HL-60/S4 treated with phorbol 12-myristate 13-acetate at 8.2 ng/mL for 4 days and 3 days (cell line): ENCODE data around the gene UVRAG.

ENCODE experiments used
- in situ Hi-C: fragments of 300-500 bp; cut with MboI; formaldehyde crosslinking; loops from 2 replicates; pipeline ENCODE4 v1.15.0; 2022; ENCODE audit warnings: low sequenced_read_pairs

Gene UVRAG

DNA sequence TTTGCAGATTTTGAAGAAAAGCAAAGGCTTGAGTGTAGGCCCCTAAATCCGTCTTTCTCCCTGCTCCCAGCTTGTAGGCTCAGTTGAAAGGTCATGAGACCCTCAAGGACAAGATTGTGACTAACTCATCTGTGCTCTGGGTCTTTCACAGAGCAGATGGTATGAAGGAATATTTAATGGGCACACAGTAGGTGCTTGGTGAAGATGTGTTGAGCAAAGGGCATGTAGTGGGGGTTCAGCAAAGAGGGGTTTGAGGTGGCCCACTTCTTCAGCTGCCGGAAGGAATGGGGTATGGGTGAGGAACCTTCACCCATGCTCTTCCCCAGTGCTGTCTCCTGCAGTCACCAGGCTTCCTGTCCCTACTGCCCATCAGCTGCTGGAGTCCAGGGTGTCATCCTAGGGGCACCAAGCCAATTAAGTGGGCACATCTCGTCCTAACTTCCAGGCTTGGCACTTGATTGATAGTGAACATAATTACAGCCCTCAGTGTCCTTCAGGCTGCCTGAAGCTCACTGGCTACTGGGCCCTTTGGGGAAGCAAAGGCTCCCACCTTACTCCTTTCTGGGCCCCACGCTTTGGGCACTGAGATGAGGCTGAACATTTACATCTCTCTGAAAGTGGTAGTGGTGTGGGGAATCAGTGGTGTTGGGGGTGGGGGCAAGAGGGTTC is 31.5 kb upstream of the UVRAG start:
- in situ Hi-C loops, result no loop called here

DNA sequence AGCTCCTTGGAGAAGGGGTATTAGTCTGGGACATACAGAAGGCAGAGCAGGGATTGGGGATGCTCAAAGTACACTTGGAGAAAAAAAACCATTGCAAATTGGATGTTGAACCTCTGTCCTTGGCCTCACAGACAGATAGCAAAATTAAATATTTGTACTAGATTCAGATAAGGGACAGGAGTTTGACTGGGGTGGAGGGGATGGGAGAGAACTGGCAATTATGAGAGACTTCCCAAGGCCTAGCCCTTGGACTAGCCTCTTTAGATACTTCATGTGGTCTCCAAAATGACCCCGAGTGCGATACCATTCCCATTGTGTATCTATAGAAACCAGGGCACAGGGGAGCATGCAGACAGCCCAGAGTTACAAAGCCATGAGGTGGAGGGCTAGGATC is 30.9 kb upstream of the UVRAG start:
- in situ Hi-C loops, result no loop called here

DNA sequence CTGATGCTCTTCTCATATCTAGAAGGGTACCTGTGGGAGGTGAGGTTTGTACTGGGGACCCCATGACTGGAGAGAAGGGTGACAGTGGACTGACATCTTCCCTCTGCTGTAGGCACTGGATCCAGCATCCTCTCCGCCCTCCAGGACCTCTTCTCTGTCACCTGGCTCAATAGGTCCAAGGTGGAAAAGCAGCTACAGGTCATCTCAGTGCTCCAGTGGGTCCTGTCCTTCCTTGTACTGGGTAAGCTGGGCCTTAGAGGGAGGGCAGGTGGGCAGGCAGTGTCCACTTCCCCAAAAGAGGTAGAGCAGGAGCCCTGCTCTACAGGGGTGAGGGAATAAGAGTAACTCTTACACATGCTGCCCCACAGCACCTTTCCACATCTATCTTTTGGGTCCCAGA is 30.5 kb upstream of the UVRAG start:
- in situ Hi-C loops, result no loop called here

DNA sequence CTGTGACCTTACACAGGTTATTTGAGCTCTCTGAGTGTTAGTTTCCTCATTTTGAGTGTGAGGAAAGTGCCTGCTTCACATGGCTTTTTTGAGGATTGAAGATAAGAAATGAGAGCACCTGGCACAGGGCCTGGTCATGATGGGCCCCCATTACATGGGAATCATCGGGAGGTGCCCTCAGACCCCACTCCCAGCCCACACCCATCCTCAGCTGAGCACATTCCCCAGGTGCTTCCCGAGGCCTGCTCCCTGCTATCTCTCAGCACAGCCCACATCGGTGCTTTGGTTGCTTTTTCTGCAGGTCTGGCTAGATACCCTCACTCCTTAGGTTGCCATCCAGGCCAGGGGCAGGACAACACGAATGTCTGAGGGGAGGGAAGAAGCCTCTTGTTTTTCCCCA is 29.8 kb upstream of the UVRAG start:
- in situ Hi-C loops, result no loop called here

DNA sequence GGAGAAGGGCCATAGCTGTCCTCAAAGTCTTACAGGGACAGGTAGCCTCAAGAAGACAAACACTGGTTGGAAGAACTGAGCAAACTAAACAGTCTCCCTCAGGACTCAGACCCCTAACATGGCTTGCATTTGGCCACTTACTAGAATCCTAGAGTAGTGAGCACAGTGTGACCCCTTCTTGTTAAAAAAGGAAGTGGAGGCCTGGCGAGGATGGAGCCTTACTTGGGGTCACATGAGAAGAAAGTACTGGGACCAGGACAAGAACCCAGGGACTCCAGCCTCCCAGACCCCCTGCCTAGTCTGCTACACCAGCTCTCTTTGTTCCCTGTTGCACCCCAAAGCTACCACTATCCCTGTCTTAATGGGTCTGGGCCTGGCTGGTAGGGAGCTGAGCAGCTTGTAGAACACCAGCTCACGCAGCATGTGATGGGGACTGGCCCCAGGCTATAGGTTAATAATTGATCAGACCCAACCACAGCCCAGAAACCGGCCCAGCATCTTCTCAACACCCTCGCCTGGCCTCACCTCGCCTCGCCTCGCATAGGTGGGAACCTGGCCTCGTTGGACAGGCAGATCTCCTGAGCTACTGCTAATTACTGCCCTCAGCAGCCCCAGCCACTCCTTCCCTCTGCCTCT is 28.8 kb upstream of the UVRAG start:
- in situ Hi-C loops, result no loop called here

DNA sequence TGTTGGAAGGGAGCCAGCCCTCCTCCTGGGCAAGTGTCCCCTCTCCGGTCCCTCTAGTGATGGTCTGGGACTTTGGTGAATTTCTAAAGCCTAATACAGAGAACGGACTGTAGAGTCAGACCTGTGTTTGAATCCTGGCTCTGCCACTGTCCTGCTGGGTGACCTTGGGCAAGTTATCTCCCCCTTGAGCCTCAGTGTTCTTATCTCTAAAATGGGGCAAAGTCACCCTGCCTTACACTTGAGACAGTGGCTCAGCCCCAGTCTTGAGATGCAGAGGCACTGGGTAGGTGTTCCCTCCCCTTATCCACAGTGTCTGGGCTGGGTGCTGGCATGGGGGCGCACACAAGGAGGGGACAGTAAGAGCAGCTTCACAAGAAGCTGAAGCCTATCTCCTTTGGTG is 25.5 kb upstream of the UVRAG start:
- in situ Hi-C loops, result no loop called here

DNA sequence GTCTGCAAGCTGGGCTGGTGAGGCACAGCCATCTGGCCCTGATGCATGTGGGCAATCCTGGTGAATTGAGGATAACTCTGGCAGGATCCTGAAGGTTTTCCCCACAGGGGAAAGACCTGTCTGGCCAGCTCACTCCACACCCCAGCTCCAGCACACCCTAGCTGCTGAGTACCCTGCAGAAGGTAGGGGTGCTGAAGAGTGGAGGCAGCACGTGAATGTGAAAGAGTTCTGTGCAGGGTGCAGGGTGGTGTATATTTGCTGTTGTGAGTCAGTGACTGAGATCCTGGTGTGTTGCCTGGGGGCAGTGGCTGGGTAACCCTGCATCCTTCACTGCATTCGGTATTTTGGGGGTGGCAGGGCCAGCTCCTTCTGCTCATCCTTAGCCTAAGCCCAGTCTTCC is 24.0 kb upstream of the UVRAG start:
- in situ Hi-C loops, result no loop called here

DNA sequence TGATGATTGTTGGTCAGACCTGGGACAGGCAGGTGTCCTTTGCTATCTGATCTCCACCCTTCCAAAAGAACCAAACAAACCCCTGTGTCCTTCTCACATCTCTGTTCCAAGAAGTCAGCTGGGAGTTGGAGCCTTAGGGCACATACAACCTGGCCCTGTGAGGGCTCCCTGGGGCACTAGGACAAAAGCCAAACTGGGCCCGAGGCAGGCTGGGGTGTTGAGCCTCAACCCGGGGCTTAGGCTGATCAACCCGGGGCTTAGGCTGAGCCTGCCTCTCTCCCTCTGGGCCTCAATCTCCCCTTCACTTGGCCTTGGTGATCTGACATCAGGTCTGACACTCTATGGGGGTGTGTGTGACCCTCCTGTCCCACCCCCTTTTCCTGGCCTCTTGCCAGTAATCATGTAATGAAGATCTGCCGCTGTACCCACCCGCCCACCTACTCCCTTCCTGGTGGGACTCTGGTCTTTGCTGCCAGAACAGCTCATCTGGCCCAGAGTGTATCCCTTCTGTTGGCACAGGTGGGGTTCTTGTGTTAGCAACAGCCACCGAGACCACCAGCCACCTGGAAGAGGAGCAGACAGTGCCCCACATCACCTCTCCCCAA is 22.8 kb upstream of the UVRAG start:
- in situ Hi-C loops, result no loop called here

DNA sequence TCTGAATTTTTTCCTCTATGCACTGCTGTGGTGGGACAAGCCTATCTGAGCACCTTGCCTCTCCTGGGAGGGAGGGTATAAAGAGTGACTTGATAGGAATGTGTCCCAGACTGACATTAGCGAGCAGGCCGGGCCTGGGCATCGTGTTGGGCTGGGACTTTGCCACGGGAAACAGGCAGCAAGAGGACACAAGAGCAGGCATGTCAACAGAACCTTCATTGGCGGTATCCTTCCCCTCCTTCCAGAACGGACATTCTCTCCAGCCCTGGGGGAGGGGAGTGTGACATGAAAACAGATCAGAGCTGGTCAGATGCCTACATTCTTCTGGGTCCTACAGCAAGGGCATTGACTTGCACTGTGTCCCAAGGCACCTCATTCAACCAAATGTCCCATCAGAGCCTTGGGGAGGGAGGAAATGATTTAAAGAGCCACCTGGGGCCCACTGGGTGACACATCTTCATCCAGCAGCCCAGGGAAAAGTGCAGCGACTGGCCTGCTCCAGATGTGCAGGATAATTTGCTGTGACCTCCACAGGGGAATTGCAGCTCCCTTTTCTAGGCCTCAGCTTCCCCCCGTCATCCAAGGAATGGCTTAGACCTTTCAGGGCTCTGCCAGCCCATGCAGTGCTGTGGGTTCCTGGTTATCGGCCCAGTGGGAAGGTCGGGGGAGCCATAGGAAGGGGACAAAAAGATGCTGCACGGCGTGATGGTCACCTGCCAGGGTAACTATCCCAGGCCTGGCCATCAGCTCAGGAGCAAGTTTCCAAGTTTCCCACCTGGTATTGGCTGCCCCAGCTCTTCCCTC is 21.8 kb upstream of the UVRAG start:
- in situ Hi-C loops, result no loop called here

DNA sequence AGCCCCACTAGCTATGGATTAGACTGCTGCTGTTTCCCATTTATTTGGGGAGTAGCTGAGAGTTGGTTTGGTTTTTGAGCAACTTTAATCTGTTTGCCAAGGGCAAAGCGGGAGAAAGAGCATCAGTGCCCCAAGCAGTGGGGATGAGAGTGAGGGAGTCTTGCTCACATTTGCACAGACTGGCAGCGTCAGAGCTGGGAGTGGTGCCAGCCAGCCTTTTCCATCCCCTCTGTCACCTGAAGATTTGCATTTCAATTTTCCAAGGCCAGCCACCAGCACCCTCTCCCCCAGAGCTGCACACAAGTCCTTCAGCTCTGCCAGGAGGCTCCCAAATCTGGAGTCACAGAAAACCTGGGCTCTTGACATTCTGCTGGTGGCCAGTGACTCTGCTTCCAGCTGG is 21.0 kb upstream of the UVRAG start:
- in situ Hi-C loops, result no loop called here

DNA sequence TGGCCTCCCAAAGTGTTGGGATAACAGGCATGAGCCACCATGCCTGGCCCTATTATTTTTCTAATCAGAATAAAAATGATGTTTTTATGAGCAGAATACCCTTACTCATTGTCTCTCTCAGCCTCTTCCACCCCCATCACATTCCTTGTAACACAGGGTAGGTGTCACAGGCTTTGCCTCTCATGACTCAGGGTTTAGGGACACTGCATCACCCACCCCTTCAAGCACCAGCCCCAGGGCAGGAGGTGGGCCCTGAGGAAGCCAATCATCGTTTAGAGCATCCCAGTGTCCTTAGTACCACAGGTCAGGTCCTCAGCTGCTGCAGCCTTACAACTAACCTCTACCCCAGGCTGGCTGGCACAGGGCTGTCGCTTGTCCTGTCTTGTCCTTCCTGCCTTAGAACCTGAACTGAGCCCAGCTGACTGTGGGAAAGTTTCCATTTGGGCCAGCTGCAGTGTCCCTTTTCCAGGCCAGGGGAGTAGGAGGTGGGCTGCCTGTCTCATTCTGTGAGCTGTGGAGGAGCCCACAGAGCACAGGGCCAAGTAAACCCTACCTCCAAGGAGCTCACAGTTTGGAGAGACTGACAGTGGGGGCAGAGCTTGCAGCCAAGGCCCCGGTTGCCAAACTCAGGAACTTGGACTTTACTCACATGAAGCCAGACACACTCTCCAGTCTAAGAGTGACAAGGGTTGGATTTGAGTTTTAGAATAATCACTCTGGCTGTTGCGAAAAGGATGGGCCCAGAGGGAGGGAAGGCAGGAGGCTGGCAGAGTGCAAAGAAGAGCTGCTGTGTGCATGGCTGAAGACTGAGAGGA is 19.5 kb upstream of the UVRAG start:
- in situ Hi-C loops, result no loop called here

DNA sequence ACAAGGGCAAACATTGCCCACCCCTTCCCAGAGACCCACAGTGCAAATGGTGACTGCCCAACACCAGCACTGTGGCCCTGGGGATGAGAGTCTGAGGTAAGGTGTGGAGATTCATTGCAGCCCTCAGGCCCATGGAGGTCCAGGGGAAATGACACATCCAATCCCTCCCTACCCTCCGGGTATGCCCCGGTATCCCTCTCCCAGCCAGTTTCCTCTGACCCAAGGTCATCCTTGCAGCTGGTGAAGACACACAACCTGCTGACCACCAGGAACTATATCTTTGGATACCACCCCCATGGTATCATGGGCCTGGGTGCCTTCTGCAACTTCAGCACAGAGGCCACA is 18.9 kb upstream of the UVRAG start:
- in situ Hi-C loops, result no loop called here

DNA sequence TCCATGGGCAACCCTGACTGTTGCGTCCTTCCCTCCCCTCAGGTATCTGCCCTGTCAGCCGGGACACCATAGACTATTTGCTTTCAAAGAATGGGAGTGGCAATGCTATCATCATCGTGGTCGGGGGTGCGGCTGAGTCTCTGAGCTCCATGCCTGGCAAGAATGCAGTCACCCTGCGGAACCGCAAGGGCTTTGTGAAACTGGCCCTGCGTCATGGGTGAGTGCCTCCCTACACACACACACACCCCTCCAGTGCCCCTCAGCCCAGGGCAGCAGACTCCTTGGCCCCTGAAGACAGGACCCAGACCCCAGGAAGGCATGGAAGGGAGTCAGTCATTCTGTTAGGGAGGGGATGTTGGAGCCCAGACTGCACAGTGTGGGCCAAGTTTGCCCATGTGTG is 17.9 kb upstream of the UVRAG start:
- in situ Hi-C loops, result no loop called here

DNA sequence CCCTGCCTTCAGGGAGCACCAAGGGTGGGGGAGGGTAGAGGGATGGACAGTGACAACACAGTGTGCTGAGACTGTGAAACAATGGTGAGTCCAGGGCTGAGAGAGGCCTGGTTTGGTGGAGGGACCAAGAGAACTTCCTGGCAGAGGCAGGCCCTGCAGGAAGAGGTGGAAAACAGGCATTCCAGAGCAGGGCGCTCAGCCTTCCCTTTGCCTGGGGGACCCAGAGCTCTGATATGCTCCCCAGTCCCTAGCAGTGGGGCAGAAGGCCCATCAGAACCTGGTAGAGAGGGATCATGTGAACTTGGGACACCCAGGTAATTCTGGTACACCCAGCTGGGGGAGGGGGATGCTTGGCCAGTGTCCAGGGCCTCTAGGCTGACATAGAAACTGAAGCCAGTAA is 17.2 kb upstream of the UVRAG start:
- in situ Hi-C loops, result no loop called here

DNA sequence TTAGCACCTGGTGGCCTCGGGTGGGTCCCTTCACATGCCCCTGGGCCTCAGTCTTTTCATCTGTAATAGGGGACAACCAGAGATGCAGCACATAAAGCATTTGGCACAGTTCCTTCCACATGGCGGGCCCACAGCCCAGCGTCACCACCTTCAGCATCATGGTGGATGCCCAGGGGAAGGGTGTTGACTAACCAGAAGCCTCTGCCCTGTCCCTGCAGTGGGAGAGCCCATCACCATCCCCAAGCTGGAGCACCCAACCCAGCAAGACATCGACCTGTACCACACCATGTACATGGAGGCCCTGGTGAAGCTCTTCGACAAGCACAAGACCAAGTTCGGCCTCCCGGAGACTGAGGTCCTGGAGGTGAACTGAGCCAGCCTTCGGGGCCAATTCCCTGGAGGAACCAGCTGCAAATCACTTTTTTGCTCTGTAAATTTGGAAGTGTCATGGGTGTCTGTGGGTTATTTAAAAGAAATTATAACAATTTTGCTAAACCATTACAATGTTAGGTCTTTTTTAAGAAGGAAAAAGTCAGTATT is 14.8 kb upstream of the UVRAG start:
- in situ Hi-C loops, result no loop called here

DNA sequence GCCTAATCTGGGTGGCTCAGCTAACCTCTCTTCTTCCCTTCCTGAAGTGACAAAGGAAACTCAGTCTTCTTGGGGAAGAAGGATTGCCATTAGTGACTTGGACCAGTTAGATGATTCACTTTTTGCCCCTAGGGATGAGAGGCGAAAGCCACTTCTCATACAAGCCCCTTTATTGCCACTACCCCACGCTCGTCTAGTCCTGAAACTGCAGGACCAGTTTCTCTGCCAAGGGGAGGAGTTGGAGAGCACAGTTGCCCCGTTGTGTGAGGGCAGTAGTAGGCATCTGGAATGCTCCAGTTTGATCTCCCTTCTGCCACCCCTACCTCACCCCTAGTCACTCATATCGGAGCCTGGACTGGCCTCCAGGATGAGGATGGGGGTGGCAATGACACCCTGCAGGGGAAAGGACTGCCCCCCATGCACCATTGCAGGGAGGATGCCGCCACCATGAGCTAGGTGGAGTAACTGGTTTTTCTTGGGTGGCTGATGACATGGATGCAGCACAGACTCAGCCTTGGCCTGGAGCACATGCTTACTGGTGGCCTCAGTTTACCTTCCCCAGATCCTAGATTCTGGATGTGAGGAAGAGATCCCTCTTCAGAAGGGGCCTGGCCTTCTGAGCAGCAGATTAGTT is 14.2 kb upstream of the UVRAG start:
- in situ Hi-C loops, result no loop called here

DNA sequence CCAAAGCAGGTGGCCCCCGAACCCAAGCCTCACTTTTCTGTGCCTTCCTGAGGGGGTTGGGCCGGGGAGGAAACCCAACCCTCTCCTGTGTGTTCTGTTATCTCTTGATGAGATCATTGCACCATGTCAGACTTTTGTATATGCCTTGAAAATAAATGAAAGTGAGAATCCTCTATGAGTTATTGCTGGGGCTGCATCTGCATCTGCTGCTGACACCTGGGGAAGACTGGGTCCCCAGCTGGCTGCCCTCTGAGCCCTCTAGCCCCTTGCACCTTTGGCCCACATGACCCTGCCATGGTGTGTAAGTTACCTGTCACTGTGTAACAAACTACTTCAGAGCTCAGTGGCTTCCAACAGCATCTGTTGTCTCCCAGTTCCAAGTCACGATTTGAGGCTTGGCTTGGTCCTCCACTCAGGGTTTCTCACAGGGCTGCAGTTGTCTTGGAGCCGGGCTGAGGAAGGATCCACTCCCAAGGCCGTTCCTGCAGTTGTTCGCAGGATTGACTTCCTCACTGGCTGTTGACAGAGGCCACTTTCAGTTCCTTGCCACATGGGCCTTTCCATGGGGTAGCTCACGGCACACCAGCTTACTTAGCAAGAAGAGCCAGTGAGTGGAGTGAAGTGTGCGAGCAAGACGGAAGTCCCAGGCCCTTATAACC is 13.5 kb upstream of the UVRAG start:
- in situ Hi-C loops, result no loop called here

DNA sequence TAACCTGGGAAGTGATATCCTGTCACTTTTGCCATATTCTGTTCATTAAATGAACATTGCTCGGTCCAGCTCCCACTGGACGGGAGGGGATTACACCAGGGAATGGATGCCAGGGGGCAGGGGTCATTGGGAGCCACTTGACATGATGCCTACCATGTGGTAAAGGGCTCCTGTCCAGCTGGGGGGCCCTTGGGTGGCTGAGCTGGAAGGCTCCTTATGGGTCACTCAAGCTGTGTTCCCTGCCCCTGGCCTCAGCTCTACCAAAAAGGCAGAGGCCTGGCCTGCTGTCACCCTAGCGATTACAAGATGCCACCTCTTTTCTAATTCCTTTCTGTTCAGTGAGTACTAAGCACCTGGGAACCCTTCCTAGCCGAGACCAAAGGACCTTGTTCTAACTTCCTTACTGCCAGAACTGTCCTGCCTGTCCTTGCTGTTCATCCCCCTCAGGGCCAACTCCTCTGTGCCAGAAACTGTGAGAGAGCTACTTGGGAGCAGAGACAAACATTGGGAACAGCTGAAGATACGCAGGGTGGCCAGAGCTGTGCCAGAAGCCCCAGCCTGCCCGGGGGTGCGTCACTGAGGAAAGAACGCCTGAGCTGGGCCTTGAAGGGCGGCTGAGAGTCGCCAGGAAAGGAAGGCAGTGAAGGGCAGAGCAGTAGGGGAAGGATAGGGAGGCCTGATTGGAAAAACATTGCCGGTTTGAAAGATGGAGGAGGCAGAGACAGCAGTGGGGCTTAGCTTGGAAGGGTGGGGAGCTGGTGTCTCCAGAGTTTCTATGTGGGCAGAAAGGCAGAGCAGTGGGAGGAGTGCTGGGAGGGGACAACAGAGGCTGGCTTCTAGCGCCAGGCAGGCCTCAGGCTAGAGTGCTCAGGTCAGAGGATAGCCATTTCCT is 12.7 kb upstream of the UVRAG start:
- in situ Hi-C loops, result no loop called here
